HepG2 (cell line): ENCODE measurements around the gene ARHGEF16. TPM values are rescaled to one million over a fixed set of nuclear protein-coding genes. Genes with fewer than 3 reads are reported as not detected.

Experiments used
- ATAC-seq: fragments of 200-7000 bp; cut with Tn5 transposase; 3 replicates; pipeline ENCODE4 v1.9.1; 2020; ENCODE audit warnings: mild to moderate bottlenecking, moderate library complexity
- BruUV-seq: library from RNA; stranded (reverse); fragments of 400-500 nt; replicated peaks from 2 replicates; lab custom pipeline; 2021; lab: Mats Ljungman, UMichigan
- CTCF ChIA-PET: fragments of 300-600 bp; formaldehyde crosslinking; extraction: SDS; loops from one replicate; lab custom pipeline; 2021; ENCODE audit warnings: low total read pairs, inconsistent platforms, low intra/inter-chr PET ratio; lab: Yijun Ruan, JAX
- POLR2A ChIA-PET: fragments of 350-600 bp; sonication (Branson Sonifier 250); formaldehyde crosslinking; loops from one replicate; lab custom pipeline; 2020; ENCODE audit warnings: antibody characterized with exemption, inconsistent platforms; lab: Yijun Ruan, JAX
- DNase-seq: peaks from one replicate; pipeline ENCODE4 v3.0.0-alpha.2; 2015; ENCODE audit warnings: low spot score
- FAIRE-seq: peaks from 3 replicates; lab custom pipeline; 2011; peaks lifted over from hg19 to GRCh38; lab: Jason Lieb, UNC
- H2AFZ ChIP-seq: one replicate; pipeline ENCODE4 v1.6.1; 2011; ENCODE audit warnings: low read length, inconsistent platforms
- H3K27ac ChIP-seq: fragments of 300-600 bp; 3 replicates; pipeline ENCODE4 v1.8.0; 2011; ENCODE audit warnings: mixed run types, mild to moderate bottlenecking, mixed read lengths, low read length, inconsistent platforms; ENCODE audit not compliant: insufficient read depth; ENCODE audit errors: extremely low read length
- H3K27me3 ChIP-seq, 2 experiments: fragments of 200-600 bp in 1 of 2; 2 replicates in 1 of 2; 3 replicates in 1 of 2; pipeline versions ENCODE4 v1.6.0 to v1.8.0; 2011; ENCODE audit warnings: low read length in 2 of 2, mild to moderate bottlenecking in 2 of 2, moderate library complexity in 2 of 2, inconsistent platforms in 1 of 2; ENCODE audit not compliant: insufficient read depth in 2 of 2, control insufficient read depth in 1 of 2
- H3K36me3 ChIP-seq, 2 experiments: fragments of 200-600 bp in 1 of 2; replicated peaks in 1 of 2; 2 replicates in 1 of 2; 3 replicates in 1 of 2; pipeline versions ENCODE4 v1.5.1 to v1.8.0; 2011; ENCODE audit warnings: low read length in 2 of 2, inconsistent platforms in 1 of 2; ENCODE audit not compliant: insufficient read depth in 2 of 2, control insufficient read depth in 1 of 2
- H3K4me1 ChIP-seq: 2 replicates; pipeline ENCODE4 v1.5.1; 2012; ENCODE audit warnings: low read length, inconsistent platforms; ENCODE audit not compliant: insufficient read depth
- H3K4me2 ChIP-seq: 2 replicates; pipeline ENCODE4 v1.6.0; 2011; ENCODE audit warnings: low read depth, low read length, inconsistent platforms
- H3K4me3 ChIP-seq, 3 experiments: fragments of 200-600 bp in 1 of 3; sonication (generic), shearing (Covaris generic) in 1 of 3; replicated peaks in 1 of 3; 2 replicates each; pipeline ENCODE4 v1.5.1; 2011 to 2016; ENCODE audit warnings: low read length in 3 of 3, inconsistent platforms in 2 of 3, low read depth in 2 of 3, mild to moderate bottlenecking in 2 of 3, control low read depth in 1 of 3, mixed read lengths in 1 of 3; ENCODE audit not compliant: insufficient read depth in 1 of 3
- H3K79me2 ChIP-seq: one replicate; pipeline ENCODE4 v1.6.1; 2011; ENCODE audit warnings: low read length, inconsistent platforms; ENCODE audit not compliant: insufficient read depth
- H3K9ac ChIP-seq: 2 replicates; pipeline ENCODE4 v1.6.0; 2011; ENCODE audit warnings: mild to moderate bottlenecking, low read depth, low read length, inconsistent platforms; ENCODE audit not compliant: insufficient read depth
- H3K9me3 ChIP-seq: 2 replicates; pipeline ENCODE4 v1.5.1; 2012; ENCODE audit warnings: mild to moderate bottlenecking, low read length
- H4K20me1 ChIP-seq: 2 replicates; pipeline ENCODE4 v1.6.0; 2011; ENCODE audit warnings: inconsistent platforms, mild to moderate bottlenecking, low read length, moderate library complexity; ENCODE audit not compliant: insufficient read depth
- FLYWCH1 ChIP-seq: sonication (generic); formaldehyde crosslinking; IDR thresholded peaks from 2 replicates; pipeline ENCODE4 v1.8.1; 2023; ENCODE audit warnings: mild to moderate bottlenecking, missing genetic modification reagents
- LCORL ChIP-seq, 2 experiments: fragments of 450-650 bp in 1 of 2; sonication (generic) in 1 of 2; formaldehyde crosslinking in 1 of 2; IDR thresholded peaks; 2 replicates each; pipeline versions ENCODE4 v1.5.0 to v1.6.1; 2017 to 2020; ENCODE audit warnings: antibody characterized with exemption in 1 of 2, missing genetic modification reagents in 1 of 2
- PBX2 ChIP-seq: IDR thresholded peaks from 2 replicates; pipeline ENCODE4 v1.6.1; 2016; ENCODE audit warnings: control low read depth
- SOX6 ChIP-seq, 2 experiments: fragments of 450-650 bp in 1 of 2; sonication (generic) in 1 of 2; formaldehyde crosslinking in 1 of 2; IDR thresholded peaks; 2 replicates each; pipeline versions ENCODE4 v1.4.0 to v1.6.1; 2017 to 2020; ENCODE audit warnings: antibody characterized with exemption in 1 of 2, mild to moderate bottlenecking in 1 of 2, missing genetic modification reagents in 1 of 2
- ZBTB7A ChIP-seq: sonication (generic); formaldehyde crosslinking; IDR thresholded peaks from 2 replicates; pipeline ENCODE4 v1.8.0; 2022; ENCODE audit warnings: mild to moderate bottlenecking, missing genetic modification reagents
- ZFP36 ChIP-seq: fragments of 150-350 bp; IDR thresholded peaks from 2 replicates; pipeline ENCODE4 v1.6.1; 2018; ENCODE audit warnings: borderline replicate concordance, low read length, low read depth; ENCODE audit not compliant: partially characterized antibody
- ZMYM3 ChIP-seq: sonication (generic); formaldehyde crosslinking; IDR thresholded peaks from 2 replicates; pipeline ENCODE4 v1.5.1; 2020; ENCODE audit warnings: mild to moderate bottlenecking, missing genetic modification reagents
- ZNF451 ChIP-seq: sonication (generic); formaldehyde crosslinking; IDR thresholded peaks from 2 replicates; pipeline ENCODE4 v1.5.0; 2020; ENCODE audit warnings: mild to moderate bottlenecking, missing genetic modification reagents
- ZNF574 ChIP-seq: sonication (generic); formaldehyde crosslinking; IDR thresholded peaks from 2 replicates; pipeline ENCODE4 v1.4.0; 2020; ENCODE audit warnings: missing genetic modification reagents
- ZNF660 ChIP-seq: sonication (generic); formaldehyde crosslinking; IDR thresholded peaks from 2 replicates; pipeline ENCODE4 v1.5.1; 2020; ENCODE audit warnings: mild to moderate bottlenecking, low read depth, missing genetic modification reagents, borderline replicate concordance
- ZNF781 ChIP-seq: sonication (generic); formaldehyde crosslinking; IDR thresholded peaks from 2 replicates; pipeline ENCODE4 v1.5.1; 2020; ENCODE audit warnings: borderline replicate concordance, mild to moderate bottlenecking, missing genetic modification reagents; ENCODE audit errors: not compliant biosample characterization
- WGBS: methylation state at CpG from one replicate; pipeline ENCODE4 v1.1.6; 2017; ENCODE audit warnings: low lambda C conversion rate; 5-methylcytosine and 5-hydroxymethylcytosine counted together
- in situ Hi-C: cut with HindIII; loops from 2 replicates; pipeline ENCODE4 v1.10.0; 2017; ENCODE audit warnings: low pct_unique_long_range_greater_than_20kb; ENCODE audit not compliant: extremely low pct_ligation_motif_present
- intact Hi-C: fragments of 100-400 bp; cut with micrococcal nuclease; formaldehyde crosslinking; loops from one replicate; pipeline ENCODE4 v1.10.0; 2022; ENCODE audit not compliant: unreplicated experiment
- polyA plus RNA-seq, 8 experiments: library from polyadenylated mRNA; depleted of rRNA in 3 of 8; stranded (reverse) in 7 of 8; unstranded in 1 of 8; fragments of >200 nt; fragmentation: Illumina TruSeq in 4 of 8; extraction: Trizol in 4 of 8; gene quantifications; 2 replicates each; pipeline versions ENCODE4 v1.2.1 to v1.2.3, GENCODE V29; 2011 to 2016; ENCODE audit warnings: low read depth in 4 of 8, missing spikeins in 1 of 8, mixed read lengths in 1 of 8; ENCODE audit not compliant: insufficient read depth in 1 of 8
- total RNA-seq, 5 experiments: library from RNA; depleted of rRNA; stranded (reverse); fragments of >200 nt; fragmentation: Illumina TruSeq; extraction: Trizol; gene quantifications; 2 replicates each; pipeline ENCODE4 v1.2.3, GENCODE V29; 2016; ENCODE audit warnings: low read depth in 1 of 5

ARHGEF16 gene
- total and polyA plus RNA-seq, 2 of the 13 experiments (the other 11 are each of a cell fraction or from before 2014, with no cell fraction given): 20.3 to 39.9 TPM

- TF ChIP-seq ZNF574 (CRISPR knock-in tag) (no peak), LCORL (IDR thresholded peaks at IDR 0.05) (no peak), LCORL (CRISPR knock-in tag; IDR thresholded peaks at IDR 0.05) (no peak)
Measured at GRCh38 chr1:3430406-3430805, 24.1 kb upstream of the ARHGEF16 start (continued).

DNA sequence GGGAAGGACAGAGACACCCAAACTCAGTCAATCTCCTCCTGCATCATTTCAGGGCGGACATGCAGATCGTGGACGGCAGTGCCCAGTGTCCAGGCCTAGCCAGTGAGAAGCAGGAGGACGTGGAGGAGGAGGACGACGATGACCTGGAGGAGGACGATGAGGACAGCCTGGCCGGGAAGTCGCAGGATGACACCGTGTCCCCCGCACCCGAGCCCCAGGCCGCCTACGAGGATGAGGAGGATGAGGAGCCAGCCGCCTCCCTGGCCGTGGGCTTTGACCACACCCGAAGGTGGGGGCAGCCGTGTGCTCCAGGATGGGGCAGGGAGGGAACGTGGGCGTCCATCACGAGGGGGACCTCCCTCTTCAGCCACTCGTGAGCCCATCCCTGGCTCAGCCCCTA is 23.6 kb upstream of the ARHGEF16 start:
- BruUV-seq: no TSS peak
- intact Hi-C loops: no loop called here
- no peak overlapping the region for H2AFZ ChIP-seq
- no peak overlapping the region for H3K27ac ChIP-seq
- H3K9me3 ChIP-seq: no peaks in the 10 kb centered on the region
- H3K79me2 ChIP-seq: no peaks in the 10 kb centered on the region
- whole genome bisulfite sequencing: 78% methylated on average over 12 of the region's 22 CpGs
- FAIRE-seq: no peak
- H3K9ac ChIP-seq: no peak overlapping the region
- in situ Hi-C loops: no loop called here
- no peak overlapping the region for H3K4me3 ChIP-seq
- peaks cover 7 to 26% of the 10 kb centered on the region in 2 experiments; a peak in 4 of 5 replicates for H3K27me3 ChIP-seq
- peak; percentile 7; the same call in 1 of the 3 replicates for ATAC-seq
- CTCF ChIA-PET: no interaction called here
- TF ChIP-seq PBX2 (CRISPR knock-in tag): no peak
- TF ChIP-seq ZBTB7A (CRISPR knock-in tag): 0 out of 2 replicates have a peak, but pooled peaks have one; percentile 7
- TF ChIP-seq ZNF660 (CRISPR knock-in tag): no peak
- TF ChIP-seq ZMYM3 (CRISPR knock-in tag): no peak
- no peak for TF ChIP-seq FLYWCH1 (CRISPR knock-in tag)
- TF ChIP-seq ZNF781 (CRISPR knock-in tag): no peak
- TF ChIP-seq ZFP36: no peak
- TF ChIP-seq ZNF451 (CRISPR knock-in tag): no peak
- no peak for TF ChIP-seq SOX6 (IDR thresholded peaks at IDR 0.05)
- no peak for TF ChIP-seq SOX6 (CRISPR knock-in tag; IDR thresholded peaks at IDR 0.05)
- POLR2A ChIA-PET: no interaction called here
- peaks cover 9% of the 10 kb centered on the region; the same call in 1 of the 2 replicates for H3K4me1 ChIP-seq
- H4K20me1 ChIP-seq: no peaks in the 10 kb centered on the region
- H3K36me3 ChIP-seq: no peaks in the 10 kb centered on the region
- no peak overlapping the region for H3K4me2 ChIP-seq
- DNase-seq: no peak
